GM12878 (cell line): ENCODE results near the gene NCKAP5.

ENCODE experiments used
- MYC ChIP-seq: IDR thresholded peaks from 2 replicates; pipeline ENCODE4 v1.6.1; 2011; ENCODE audit warnings: mild to moderate bottlenecking, low read length, moderate library complexity, inconsistent platforms; ENCODE audit not compliant: insufficient read depth, insufficient replicate concordance, insufficient read length, severe bottlenecking
- SP1 ChIP-seq: IDR thresholded peaks from one replicate; pipeline ENCODE4 v1.6.1; 2011; ENCODE audit warnings: low read depth, low read length
- TF ChIP-seq, protein P1 (sequence below), 3 experiments: IDR thresholded peaks in 2 of 3; conservative IDR thresholded peaks in 1 of 3; 2 replicates each; pipeline ENCODE4 v1.5.1; 2011; ENCODE audit warnings: low read depth in 3 of 3, low read length in 3 of 3, mild to moderate bottlenecking in 3 of 3, control low read depth in 2 of 3, moderate library complexity in 2 of 3, inconsistent platforms in 1 of 3, mixed read lengths in 1 of 3; ENCODE audit not compliant: control insufficient read depth in 2 of 3, insufficient read depth in 1 of 3; ENCODE audit errors: extremely low read depth in 1 of 3
- TF ChIP-seq, protein P2 (sequence below): IDR thresholded peaks from 2 replicates; pipeline ENCODE4 v1.6.1; 2012; ENCODE audit warnings: low read length, inconsistent platforms

DNA sequence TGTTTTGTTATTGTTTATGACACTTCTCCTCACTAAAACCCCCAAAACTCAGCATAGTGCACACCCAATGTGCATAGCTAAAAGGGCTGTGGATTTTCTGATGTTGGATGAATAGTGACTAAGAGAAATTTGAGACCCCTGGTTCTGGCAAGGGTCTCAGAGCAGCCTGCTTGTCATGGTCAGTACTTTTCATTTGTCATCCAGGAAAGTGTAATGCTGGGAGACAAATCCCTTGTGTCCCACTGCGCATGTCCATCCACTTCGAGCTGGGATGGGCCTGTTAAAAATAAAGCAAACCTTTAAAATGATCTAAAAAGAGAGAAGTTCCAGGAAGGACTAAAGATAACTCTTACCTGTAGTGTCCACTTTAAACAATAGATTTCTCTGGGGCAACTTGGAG lies 851.3 kb downstream of the NCKAP5 start:
- TF ChIP-seq SP1 (no peak), MYC (no peak)
- TF ChIP-seq, protein P1, sequence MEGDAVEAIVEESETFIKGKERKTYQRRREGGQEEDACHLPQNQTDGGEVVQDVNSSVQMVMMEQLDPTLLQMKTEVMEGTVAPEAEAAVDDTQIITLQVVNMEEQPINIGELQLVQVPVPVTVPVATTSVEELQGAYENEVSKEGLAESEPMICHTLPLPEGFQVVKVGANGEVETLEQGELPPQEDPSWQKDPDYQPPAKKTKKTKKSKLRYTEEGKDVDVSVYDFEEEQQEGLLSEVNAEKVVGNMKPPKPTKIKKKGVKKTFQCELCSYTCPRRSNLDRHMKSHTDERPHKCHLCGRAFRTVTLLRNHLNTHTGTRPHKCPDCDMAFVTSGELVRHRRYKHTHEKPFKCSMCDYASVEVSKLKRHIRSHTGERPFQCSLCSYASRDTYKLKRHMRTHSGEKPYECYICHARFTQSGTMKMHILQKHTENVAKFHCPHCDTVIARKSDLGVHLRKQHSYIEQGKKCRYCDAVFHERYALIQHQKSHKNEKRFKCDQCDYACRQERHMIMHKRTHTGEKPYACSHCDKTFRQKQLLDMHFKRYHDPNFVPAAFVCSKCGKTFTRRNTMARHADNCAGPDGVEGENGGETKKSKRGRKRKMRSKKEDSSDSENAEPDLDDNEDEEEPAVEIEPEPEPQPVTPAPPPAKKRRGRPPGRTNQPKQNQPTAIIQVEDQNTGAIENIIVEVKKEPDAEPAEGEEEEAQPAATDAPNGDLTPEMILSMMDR (IDR thresholded peaks at IDR 0.05 in 2 of 3, conservative IDR thresholded peaks at IDR 0.05 in 1 of 3; ENCODE audit: control insufficient read depth in 2 of 3, extremely low read depth in 1 of 3, insufficient read depth in 1 of 3, low read depth in 3 of 3, low read length in 3 of 3) = no peak
- TF ChIP-seq, protein P2, sequence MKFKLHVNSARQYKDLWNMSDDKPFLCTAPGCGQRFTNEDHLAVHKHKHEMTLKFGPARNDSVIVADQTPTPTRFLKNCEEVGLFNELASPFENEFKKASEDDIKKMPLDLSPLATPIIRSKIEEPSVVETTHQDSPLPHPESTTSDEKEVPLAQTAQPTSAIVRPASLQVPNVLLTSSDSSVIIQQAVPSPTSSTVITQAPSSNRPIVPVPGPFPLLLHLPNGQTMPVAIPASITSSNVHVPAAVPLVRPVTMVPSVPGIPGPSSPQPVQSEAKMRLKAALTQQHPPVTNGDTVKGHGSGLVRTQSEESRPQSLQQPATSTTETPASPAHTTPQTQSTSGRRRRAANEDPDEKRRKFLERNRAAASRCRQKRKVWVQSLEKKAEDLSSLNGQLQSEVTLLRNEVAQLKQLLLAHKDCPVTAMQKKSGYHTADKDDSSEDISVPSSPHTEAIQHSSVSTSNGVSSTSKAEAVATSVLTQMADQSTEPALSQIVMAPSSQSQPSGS = no peak
